H1 (cell line): ENCODE measurements around the gene FBXW2. TPM values are rescaled to one million over a fixed set of nuclear protein-coding genes. Genes with fewer than 3 reads are reported as not detected.

ENCODE experiments used
- CTCF ChIA-PET: fragments of 300-600 bp; sonication (Branson Sonifier 250); formaldehyde crosslinking; loops from one replicate; lab custom pipeline; 2021; ENCODE audit not compliant: partially characterized antibody; lab: Charles Lee
- POLR2A ChIA-PET: fragments of 300-600 bp; sonication (Branson Sonifier 250); formaldehyde crosslinking; loops from one replicate; lab custom pipeline; 2021; ENCODE audit warnings: inconsistent platforms; ENCODE audit not compliant: partially characterized antibody; lab: Charles Lee
- DNase-seq, 2 experiments: peaks; one replicate each; pipeline versions ENCODE4 v3.0.0 to v3.0.0-alpha.2; 2010 to 2022; ENCODE audit warnings: low spot score in 2 of 2, low read depth in 1 of 2, mixed read lengths in 1 of 2
- FAIRE-seq: peaks from 2 replicates; lab custom pipeline; 2011; peaks lifted over from hg19 to GRCh38; lab: Jason Lieb, UNC
- H2AFZ ChIP-seq: 2 replicates; pipeline ENCODE4 v1.8.1; 2012; ENCODE audit warnings: low read length, inconsistent platforms
- H2AK5ac ChIP-seq: 2 replicates; pipeline ENCODE4 v1.6.1; 2013; ENCODE audit warnings: low read depth, low read length
- H2BK120ac ChIP-seq: replicated peaks from 2 replicates; pipeline ENCODE3; 2013; ENCODE audit warnings: low read depth, low read length, inconsistent platforms
- H2BK12ac ChIP-seq: 2 replicates; pipeline ENCODE4 v1.6.1; 2013; ENCODE audit warnings: low read depth, low read length
- H2BK15ac ChIP-seq: 2 replicates; pipeline ENCODE4 v1.6.1; 2013; ENCODE audit warnings: low read length
- H2BK20ac ChIP-seq: 2 replicates; pipeline ENCODE4 v1.6.1; 2013; ENCODE audit warnings: low read length
- H2BK5ac ChIP-seq: 2 replicates; pipeline ENCODE4 v1.6.1; 2013; ENCODE audit warnings: low read depth, low read length
- H3K14ac ChIP-seq: 2 replicates; pipeline ENCODE4 v1.6.1; 2013; ENCODE audit warnings: inconsistent platforms; ENCODE audit not compliant: insufficient read length
- H3K18ac ChIP-seq: 2 replicates; pipeline ENCODE4 v1.6.1; 2013; ENCODE audit warnings: low read length; ENCODE audit errors: extremely low read depth
- H3K23ac ChIP-seq: 2 replicates; pipeline ENCODE4 v1.6.1; 2013; ENCODE audit warnings: inconsistent platforms; ENCODE audit not compliant: insufficient read length
- H3K23me2 ChIP-seq: 2 replicates; pipeline ENCODE4 v1.6.1; 2013; ENCODE audit warnings: low read depth, low read length
- H3K27ac ChIP-seq: 2 replicates; pipeline ENCODE4 v1.6.1; 2011; ENCODE audit warnings: low read depth, low read length, inconsistent platforms
- H3K27me3 ChIP-seq, 4 experiments: replicated peaks in 1 of 4; 1 replicate in 1 of 4; 2 replicates in 3 of 4; pipeline versions ENCODE4 v1.6.1 to v1.8.1; 2011 to 2013; ENCODE audit warnings: low read length in 3 of 4, mild to moderate bottlenecking in 3 of 4, inconsistent platforms in 2 of 4, mixed read lengths in 2 of 4, moderate library complexity in 1 of 4; ENCODE audit not compliant: control insufficient read depth in 3 of 4, insufficient read depth in 3 of 4; ENCODE audit errors: extremely low read depth in 1 of 4
- H3K36me3 ChIP-seq, 4 experiments: 2 replicates each; pipeline versions ENCODE4 v1.6.1 to v1.8.1; 2011 to 2013; ENCODE audit warnings: mild to moderate bottlenecking in 4 of 4, low read length in 3 of 4, moderate library complexity in 2 of 4, control low read depth in 1 of 4, inconsistent platforms in 1 of 4; ENCODE audit not compliant: insufficient read depth in 4 of 4, control insufficient read depth in 2 of 4
- H3K4ac ChIP-seq: replicated peaks from 2 replicates; pipeline ENCODE3; 2013; ENCODE audit warnings: low read length, low read depth, mixed read lengths, inconsistent platforms; ENCODE audit not compliant: insufficient read length
- H3K4me1 ChIP-seq, 4 experiments: replicated peaks in 1 of 4; 1 replicate in 1 of 4; 2 replicates in 3 of 4; pipeline versions ENCODE4 v1.6.1 to v1.8.1; 2011 to 2013; ENCODE audit warnings: low read length in 3 of 4, inconsistent platforms in 2 of 4, mixed read lengths in 1 of 4; ENCODE audit not compliant: insufficient read depth in 4 of 4, control insufficient read depth in 3 of 4
- H3K4me2 ChIP-seq, 2 experiments: 2 replicates each; pipeline versions ENCODE4 v1.6.1 to v1.8.1; 2011 to 2013; ENCODE audit warnings: low read depth in 2 of 2, low read length in 2 of 2, control low read depth in 1 of 2, inconsistent platforms in 1 of 2, mild to moderate bottlenecking in 1 of 2; ENCODE audit not compliant: insufficient read depth in 1 of 2
- H3K4me3 ChIP-seq, 4 experiments: fragments of 200-600, 300-600 bp in 1 of 4; sonication (generic), shearing (Covaris generic), sonication (Bioruptor Twin) in 1 of 4; 2 replicates each; pipeline versions ENCODE4 v1.5.1 to v1.8.1; 2011 to 2016; ENCODE audit warnings: low read length in 4 of 4, low read depth in 3 of 4, control low read depth in 2 of 4, inconsistent platforms in 2 of 4, mild to moderate bottlenecking in 2 of 4, mixed read lengths in 1 of 4, moderate library complexity in 1 of 4; ENCODE audit not compliant: insufficient read depth in 2 of 4; ENCODE audit errors: extremely low read depth in 1 of 4
- H3K56ac ChIP-seq: replicated peaks from 2 replicates; pipeline ENCODE3; 2013; ENCODE audit warnings: low read depth, mild to moderate bottlenecking, mixed read lengths, low read length, inconsistent platforms; ENCODE audit not compliant: insufficient read length
- H3K79me1 ChIP-seq: 2 replicates; pipeline ENCODE4 v1.6.1; 2013; ENCODE audit warnings: low read depth, low read length, control low read depth
- H3K79me2 ChIP-seq, 2 experiments: 2 replicates each; pipeline versions ENCODE4 v1.6.1 to v1.8.1; 2012 to 2013; ENCODE audit warnings: low read length in 2 of 2, mild to moderate bottlenecking in 2 of 2, inconsistent platforms in 1 of 2; ENCODE audit not compliant: insufficient read depth in 2 of 2, control insufficient read depth in 1 of 2
- H3K9ac ChIP-seq, 4 experiments: replicated peaks in 1 of 4; 1 replicate in 1 of 4; 2 replicates in 3 of 4; pipeline versions ENCODE4 v1.6.1 to v1.8.1; 2011 to 2013; ENCODE audit warnings: low read depth in 3 of 4, low read length in 3 of 4, control low read depth in 2 of 4, mild to moderate bottlenecking in 2 of 4, moderate library complexity in 2 of 4, inconsistent platforms in 1 of 4; ENCODE audit errors: extremely low read depth in 1 of 4
- H3K9me3 ChIP-seq, 2 experiments: 2 replicates each; pipeline versions ENCODE4 v1.6.1 to v1.8.1; 2012 to 2013; ENCODE audit warnings: mild to moderate bottlenecking in 2 of 2, moderate library complexity in 2 of 2, control low read depth in 1 of 2, inconsistent platforms in 1 of 2, low read depth in 1 of 2, low read length in 1 of 2, mixed read lengths in 1 of 2; ENCODE audit not compliant: insufficient read depth in 2 of 2
- H4K20me1 ChIP-seq, 2 experiments: replicated peaks in 1 of 2; 2 replicates each; pipeline versions ENCODE3 to v1.8.1; 2011 to 2013; ENCODE audit warnings: inconsistent platforms in 2 of 2, low read length in 2 of 2, mild to moderate bottlenecking in 1 of 2; ENCODE audit not compliant: insufficient read depth in 2 of 2, control insufficient read depth in 1 of 2
- H4K5ac ChIP-seq: 2 replicates; pipeline ENCODE4 v1.6.1; 2013; ENCODE audit warnings: low read length, low read depth, mixed read lengths, inconsistent platforms; ENCODE audit not compliant: insufficient read length
- H4K8ac ChIP-seq: 2 replicates; pipeline ENCODE4 v1.8.0; 2013; ENCODE audit warnings: mild to moderate bottlenecking, moderate library complexity, low read length, inconsistent platforms; ENCODE audit not compliant: insufficient read depth; ENCODE audit errors: extremely low read depth
- H4K91ac ChIP-seq: replicated peaks from 2 replicates; pipeline ENCODE3; 2013; ENCODE audit warnings: low read length, mixed read lengths, inconsistent platforms; ENCODE audit not compliant: insufficient read length
- SAP30 ChIP-seq: fragments of 300-600 bp; sonication (generic); IDR thresholded peaks from 2 replicates; pipeline ENCODE4 v1.7.1; 2012; ENCODE audit warnings: low read length, moderate library complexity, mild to moderate bottlenecking, inconsistent platforms; ENCODE audit not compliant: insufficient read depth, insufficient replicate concordance
- SP2 ChIP-seq: IDR thresholded peaks from 2 replicates; pipeline ENCODE4 v1.6.1; 2012; ENCODE audit warnings: mild to moderate bottlenecking, low read length, inconsistent platforms
- WGBS, 2 experiments: shearing (Covaris generic) in 1 of 2; methylation state at CpG; one replicate each; pipeline versions ENCODE4 v1.1.6 to v1.1.7; 2013 to 2015; ENCODE audit warnings: low lambda C conversion rate in 2 of 2, mixed read lengths in 2 of 2, inconsistent platforms in 1 of 2, low coverage in 1 of 2, missing lambda C conversion rate in 1 of 2; ENCODE audit not compliant: insufficient replicate concordance in 2 of 2, insufficient coverage in 1 of 2, insufficient read length in 1 of 2; ENCODE audit errors: extremely low coverage in 1 of 2, missing lambda C conversion rate in 1 of 2; 5-methylcytosine and 5-hydroxymethylcytosine counted together
- polyA plus RNA-seq, 7 experiments: library from polyadenylated mRNA; depleted of rRNA in 3 of 7; stranded (reverse) in 5 of 7; unstranded in 2 of 7; fragments of >200 nt in 5 of 7; fragments of 200-250 nt in 2 of 7; gene quantifications; 1 replicate in 5 of 7; 2 replicates in 1 of 7; 4 replicates in 1 of 7; pipeline versions ENCODE4 v1.2.1 to v1.2.3, GENCODE V29; 2011 to 2013; ENCODE audit warnings: missing spikeins in 2 of 7, mixed read lengths in 2 of 7
- total RNA-seq: library from RNA; stranded (reverse); fragmentation: NEBNext Ultra II Directional; extraction: Animal tissue kit (Norgen Biotek cat#: 25700); gene quantifications from 2 replicates; pipeline ENCODE4 v1.2.1, GENCODE V29; 2021
- TF ChIP-seq, protein P1 (sequence below), 3 experiments: IDR thresholded peaks; 1 replicate in 2 of 3; 2 replicates in 1 of 3; pipeline versions ENCODE4 v1.5.1 to v1.6.1; 2011; ENCODE audit warnings: low read length in 3 of 3, mild to moderate bottlenecking in 3 of 3, inconsistent platforms in 2 of 3, low read depth in 1 of 3, moderate library complexity in 1 of 3; ENCODE audit not compliant: insufficient read depth in 1 of 3; ENCODE audit errors: control extremely low read depth in 1 of 3
- TF ChIP-seq, protein P2 (sequence below): IDR thresholded peaks from 2 replicates; pipeline ENCODE4 v1.6.1; 2011; ENCODE audit warnings: low read depth, mild to moderate bottlenecking, low read length; ENCODE audit not compliant: insufficient read depth

The FBXW2 gene
- total and polyA plus RNA-seq, 2 of the 8 experiments (the other 6 are each of a cell fraction or from before 2014, with no cell fraction given) = 19.2 to 65.3 TPM

DNA sequence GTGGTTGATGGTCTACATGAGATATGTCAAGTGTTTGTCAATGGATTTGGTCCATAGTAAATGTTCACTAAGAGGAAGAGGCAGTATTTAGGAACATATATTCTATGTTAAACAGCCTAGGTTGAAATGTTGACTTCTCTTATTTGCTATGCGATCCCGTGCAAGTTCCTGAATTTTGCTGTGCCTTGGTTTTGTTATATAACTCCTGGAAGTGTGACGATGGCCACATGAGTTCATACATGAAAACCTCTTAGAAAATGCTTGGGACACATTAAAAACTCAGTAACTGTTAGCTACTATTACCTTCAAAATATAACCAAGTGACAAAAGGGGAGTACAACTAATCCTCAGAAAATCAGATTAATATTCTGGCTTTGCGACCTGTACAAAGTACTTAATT, 21.9 kb upstream of the FBXW2 start:
- Histone ChIP-seq H4K5ac (no peak overlapping the region), H3K4ac (no peak overlapping the region), H4K91ac (no peak overlapping the region), H3K23ac (no peak overlapping the region), H3K14ac (no peak overlapping the region), H3K18ac (no peak overlapping the region), H3K4me3 (no peak overlapping the region), H3K79me1 (no peaks in the 10 kb centered on the region), H3K56ac (no peak overlapping the region), H2BK5ac (no peak overlapping the region), H3K4me2 (no peak overlapping the region), H3K9ac (no peak overlapping the region), H3K27ac (no peak overlapping the region), H4K20me1 (no peaks in the 10 kb centered on the region), H2AK5ac (no peak overlapping the region), H3K9me3 (no peaks in the 10 kb centered on the region), H3K23me2 (0 out of 2 replicates have a peak, but pooled peaks cover 2% of the 10 kb centered on the region), H2AFZ (no peak overlapping the region), H2BK20ac (no peak overlapping the region), H3K27me3 (no peaks in the 10 kb centered on the region), H2BK12ac (no peak overlapping the region), H3K4me1 (no peaks in the 10 kb centered on the region), H2BK15ac (no peak overlapping the region), H4K8ac (no peak overlapping the region), H2BK120ac (no peak overlapping the region), H3K36me3 (peaks cover 0 to 33% (median 13%) of the 10 kb centered on the region in 4 experiments; a peak in 6 of 8 replicates), H3K79me2 (no peaks in the 10 kb centered on the region)
- 94% methylated on average over 4 of the region's 4 CpGs; no CpG with 5 or more reads in 1 of the 2 experiments for WGBS, 2 experiments
- no peak for DNase-seq
- ChIA-PET POLR2A (interaction anchor here (1.0 kb wide), 1 partner anchor 22 kb away, joined by 5 read pairs; the partner anchor contains the start of gene FBXW2), CTCF (no interaction called here)
- no peak for FAIRE-seq
- TF ChIP-seq SAP30 (no peak), SP2 (no peak)
- TF ChIP-seq, protein P1, sequence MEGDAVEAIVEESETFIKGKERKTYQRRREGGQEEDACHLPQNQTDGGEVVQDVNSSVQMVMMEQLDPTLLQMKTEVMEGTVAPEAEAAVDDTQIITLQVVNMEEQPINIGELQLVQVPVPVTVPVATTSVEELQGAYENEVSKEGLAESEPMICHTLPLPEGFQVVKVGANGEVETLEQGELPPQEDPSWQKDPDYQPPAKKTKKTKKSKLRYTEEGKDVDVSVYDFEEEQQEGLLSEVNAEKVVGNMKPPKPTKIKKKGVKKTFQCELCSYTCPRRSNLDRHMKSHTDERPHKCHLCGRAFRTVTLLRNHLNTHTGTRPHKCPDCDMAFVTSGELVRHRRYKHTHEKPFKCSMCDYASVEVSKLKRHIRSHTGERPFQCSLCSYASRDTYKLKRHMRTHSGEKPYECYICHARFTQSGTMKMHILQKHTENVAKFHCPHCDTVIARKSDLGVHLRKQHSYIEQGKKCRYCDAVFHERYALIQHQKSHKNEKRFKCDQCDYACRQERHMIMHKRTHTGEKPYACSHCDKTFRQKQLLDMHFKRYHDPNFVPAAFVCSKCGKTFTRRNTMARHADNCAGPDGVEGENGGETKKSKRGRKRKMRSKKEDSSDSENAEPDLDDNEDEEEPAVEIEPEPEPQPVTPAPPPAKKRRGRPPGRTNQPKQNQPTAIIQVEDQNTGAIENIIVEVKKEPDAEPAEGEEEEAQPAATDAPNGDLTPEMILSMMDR (IDR thresholded peaks at IDR 0.05; ENCODE audit: control extremely low read depth in 1 of 3, insufficient read depth in 1 of 3, low read depth in 1 of 3, low read length in 3 of 3) = no peak
- TF ChIP-seq, protein P2, sequence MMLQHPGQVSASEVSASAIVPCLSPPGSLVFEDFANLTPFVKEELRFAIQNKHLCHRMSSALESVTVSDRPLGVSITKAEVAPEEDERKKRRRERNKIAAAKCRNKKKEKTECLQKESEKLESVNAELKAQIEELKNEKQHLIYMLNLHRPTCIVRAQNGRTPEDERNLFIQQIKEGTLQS = no peak
